SK-N-SH treated with all-trans-retinoic acid at 6 μM for 48 hours (cell line): Measurements from ENCODE around the gene TAOK1.

Source experiments
- ARNTL ChIP-seq: fragments of 450-650 bp; formaldehyde crosslinking; IDR thresholded peaks from 2 replicates; pipeline ENCODE4 v1.5.0; 2020; ENCODE audit warnings: low read depth, mild to moderate bottlenecking, moderate library complexity, borderline replicate concordance
- PATZ1 ChIP-seq: fragments of 250-450 bp; sonication (Bioruptor Pico); IDR thresholded peaks from 2 replicates; pipeline ENCODE4 v1.8.0; 2020; ENCODE audit warnings: mild to moderate bottlenecking, moderate library complexity, borderline replicate concordance
- ZFP30 ChIP-seq: fragments of 450-650 bp; formaldehyde crosslinking; IDR thresholded peaks from 2 replicates; pipeline ENCODE4 v1.5.0; 2022; ENCODE audit warnings: mild to moderate bottlenecking, moderate library complexity
- ZNF70 ChIP-seq: fragments of 450-650 bp; formaldehyde crosslinking; IDR thresholded peaks from 2 replicates; pipeline ENCODE4 v1.5.0; 2020; ENCODE audit warnings: mild to moderate bottlenecking, moderate library complexity

GRCh38 chr17:29475891-29476290 is 85.7 kb downstream of the TAOK1 start:
- TF ChIP-seq PATZ1 (no peak), ARNTL (CRISPR knock-in tag) (no peak), ZFP30 (CRISPR knock-in tag) (no peak), ZNF70 (CRISPR knock-in tag) (no peak)
